Panc1 (cell line): ENCODE measurements around the gene GALNT18. TPM values are rescaled to one million over a fixed set of nuclear protein-coding genes. Genes with fewer than 3 reads are reported as not detected.
A peak's percentile ranks its signal among the peaks of the same experiment; 100 is the strongest.

Experiments
- ATAC-seq: fragments of 200-7000 bp; cut with Tn5 transposase; 2 replicates; pipeline ENCODE4 v1.9.1; 2020; ENCODE audit warnings: mild to moderate bottlenecking, moderate library complexity
- BruUV-seq: library from RNA; stranded (reverse); fragments of 400-500 nt; replicated peaks from 2 replicates; lab custom pipeline; 2021; lab: Mats Ljungman, UMichigan
- CTCF ChIA-PET: fragments of 300-600 bp; sonication (Branson Sonifier 250); formaldehyde crosslinking; loops from one replicate; lab custom pipeline; 2022; ENCODE audit warnings: antibody characterized with exemption; lab: Charles Lee
- POLR2A ChIA-PET: fragments of 300-600 bp; sonication (Branson Sonifier 250); formaldehyde crosslinking; loops from one replicate; lab custom pipeline; 2022; ENCODE audit warnings: antibody characterized with exemption; lab: Charles Lee
- DNase-seq: peaks from one replicate; pipeline ENCODE4 v3.0.0-alpha.2; 2010; ENCODE audit warnings: low read depth, low spot score
- H3K27ac ChIP-seq: 2 replicates; pipeline ENCODE4 v1.5.1; 2011; ENCODE audit warnings: mild to moderate bottlenecking, low read length, inconsistent platforms
- H3K27me3 ChIP-seq: fragments of 200-500 bp; sonication (Bioruptor generic); 2 replicates; pipeline ENCODE4 v1.6.0; 2014; ENCODE audit warnings: low read length, inconsistent platforms; ENCODE audit not compliant: control insufficient read depth, insufficient read depth
- H3K36me3 ChIP-seq: fragments of 200-500 bp; sonication (Bioruptor generic); 2 replicates; pipeline ENCODE4 v1.5.1; 2014; ENCODE audit warnings: inconsistent platforms, mild to moderate bottlenecking, low read length, moderate library complexity; ENCODE audit not compliant: control insufficient read depth, insufficient read depth
- H3K4me1 ChIP-seq: 2 replicates; pipeline ENCODE4 v1.5.1; 2011; ENCODE audit warnings: inconsistent platforms, mild to moderate bottlenecking, low read length, moderate library complexity; ENCODE audit not compliant: control insufficient read depth, insufficient read depth
- H3K4me3 ChIP-seq, 2 experiments: 2 replicates each; pipeline ENCODE4 v1.5.1; 2011 to 2012; ENCODE audit warnings: low read depth in 2 of 2, low read length in 2 of 2, mild to moderate bottlenecking in 2 of 2, inconsistent platforms in 1 of 2, moderate library complexity in 1 of 2
- H3K9me3 ChIP-seq: fragments of 200-500 bp; sonication (Bioruptor generic); 2 replicates; pipeline ENCODE4 v1.5.1; 2014; ENCODE audit warnings: low read depth, mild to moderate bottlenecking, inconsistent platforms, low read length, moderate library complexity; ENCODE audit not compliant: control insufficient read depth, insufficient read depth
- POLR2AphosphoS5 ChIP-seq: IDR thresholded peaks from 2 replicates; pipeline ENCODE4 v1.6.1; 2012; ENCODE audit warnings: mild to moderate bottlenecking, low read depth, low read length, moderate library complexity
- REST ChIP-seq, 2 experiments: IDR thresholded peaks; 2 replicates each; pipeline ENCODE4 v1.6.1; 2011 to 2012; ENCODE audit warnings: low read depth in 2 of 2, control low read depth in 1 of 2, low read length in 1 of 2, mild to moderate bottlenecking in 1 of 2, moderate library complexity in 1 of 2; ENCODE audit not compliant: insufficient read depth in 1 of 2
- SIN3A ChIP-seq: IDR thresholded peaks from 2 replicates; pipeline ENCODE4 v1.6.1; 2012; ENCODE audit warnings: low read depth, mild to moderate bottlenecking, low read length, moderate library complexity, borderline replicate concordance; ENCODE audit not compliant: insufficient read depth
- TCF7L2 ChIP-seq: IDR thresholded peaks from 2 replicates; pipeline ENCODE4 v1.6.1; 2011; ENCODE audit warnings: mild to moderate bottlenecking, low read depth, low read length, inconsistent platforms
- in situ Hi-C: cut with HindIII; loops from 2 replicates; pipeline ENCODE4 v1.10.0; 2016; ENCODE audit warnings: low sequenced_read_pairs, low pct_unique_long_range_greater_than_20kb
- intact Hi-C: fragments of 100-400 bp; cut with micrococcal nuclease; formaldehyde crosslinking; loops from one replicate; pipeline ENCODE4 v1.10.0; 2022; ENCODE audit not compliant: unreplicated experiment
- total RNA-seq: library from RNA; stranded (reverse); gene quantifications from one replicate; pipeline ENCODE4 v1.2.1, GENCODE V29; 2021; ENCODE audit not compliant: unreplicated experiment
- TF ChIP-seq, protein P1 (sequence below): fragments of 450-650 bp; IDR thresholded peaks from 2 replicates; pipeline ENCODE4 v1.5.1; 2017; ENCODE audit warnings: mild to moderate bottlenecking

GALNT18 gene
- total RNA-seq, 1 experiment from 2014 or later: 8.6 TPM

GRCh38 chr11:11540157-11540556, 81.6 kb downstream of the GALNT18 start:
- ATAC-seq (no peak), DNase-seq (no peak)
- Histone ChIP-seq H3K4me1 (no peaks in the 10 kb centered on the region), H3K9me3 (no peaks in the 10 kb centered on the region), H3K27me3 (no peaks in the 10 kb centered on the region; the same call in 1 of the 2 replicates), H3K36me3 (no peaks in the 10 kb centered on the region), H3K27ac (no peak overlapping the region), H3K4me3 (no peak overlapping the region)
- in situ Hi-C loops (no loop called here), intact Hi-C loops (no loop called here)
- ChIA-PET POLR2A (no interaction called here), CTCF (no interaction called here)
- BruUV-seq: no TSS peak
- no peak for TF ChIP-seq REST (IDR thresholded peaks at IDR 0.05; ENCODE audit: insufficient read depth in 1 of 2, low read depth in 2 of 2, low read length in 1 of 2)
- TF ChIP-seq TCF7L2: no peak
- TF ChIP-seq POLR2AphosphoS5: no peak
- TF ChIP-seq SIN3A: no peak

DNA sequence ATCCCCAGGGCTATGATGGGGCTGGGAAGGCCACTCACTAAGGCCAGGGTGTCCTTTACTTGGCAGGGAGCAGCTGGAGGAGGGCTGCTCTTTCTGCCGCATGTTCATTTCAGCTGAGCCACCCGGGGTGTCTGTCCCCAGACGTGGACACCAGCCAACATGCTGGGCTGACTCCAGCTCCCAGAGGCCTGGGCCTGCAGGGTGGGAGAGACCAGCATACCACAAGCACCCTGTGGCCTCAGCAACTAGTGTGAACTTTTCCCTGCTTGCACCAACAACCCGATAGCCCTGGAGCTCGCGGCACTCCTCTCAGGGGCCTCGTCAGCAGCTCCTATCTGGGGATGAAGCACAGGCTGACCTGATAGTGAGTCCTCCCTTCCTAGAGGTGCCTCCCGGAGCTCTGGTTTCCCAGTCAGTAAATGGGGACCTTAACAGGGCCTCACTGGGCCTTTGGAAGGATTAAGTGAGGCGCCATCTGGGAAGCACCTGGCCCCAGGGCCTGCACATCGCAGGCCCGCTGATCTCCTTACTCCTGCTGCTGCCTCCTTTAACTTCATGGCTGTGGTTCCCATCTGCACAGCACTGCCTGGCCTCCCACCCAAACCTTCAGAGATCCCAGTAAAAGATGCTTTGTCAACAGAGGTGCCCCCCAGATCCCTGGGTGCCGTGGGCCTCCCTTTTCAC, 83.4 kb downstream of the GALNT18 start:
- Histone ChIP-seq H3K9me3 (no peaks in the 10 kb centered on the region), H3K36me3 (no peaks in the 10 kb centered on the region), H3K27ac (no peak overlapping the region), H3K4me1 (no peaks in the 10 kb centered on the region), H3K4me3 (no peak overlapping the region), H3K27me3 (no peaks in the 10 kb centered on the region; the same call in 1 of the 2 replicates)
- ATAC-seq: peak; percentile 20; the same call in 1 of the 2 replicates
- POLR2A ChIA-PET: no interaction called here
- CTCF ChIA-PET: no interaction called here
- no TSS peak for BruUV-seq
- TF ChIP-seq POLR2AphosphoS5 (no peak), SIN3A (no peak), REST (IDR thresholded peaks at IDR 0.05; ENCODE audit: insufficient read depth in 1 of 2, low read depth in 2 of 2, low read length in 1 of 2) (no peak), TCF7L2 (no peak)
- TF ChIP-seq, protein P1, sequence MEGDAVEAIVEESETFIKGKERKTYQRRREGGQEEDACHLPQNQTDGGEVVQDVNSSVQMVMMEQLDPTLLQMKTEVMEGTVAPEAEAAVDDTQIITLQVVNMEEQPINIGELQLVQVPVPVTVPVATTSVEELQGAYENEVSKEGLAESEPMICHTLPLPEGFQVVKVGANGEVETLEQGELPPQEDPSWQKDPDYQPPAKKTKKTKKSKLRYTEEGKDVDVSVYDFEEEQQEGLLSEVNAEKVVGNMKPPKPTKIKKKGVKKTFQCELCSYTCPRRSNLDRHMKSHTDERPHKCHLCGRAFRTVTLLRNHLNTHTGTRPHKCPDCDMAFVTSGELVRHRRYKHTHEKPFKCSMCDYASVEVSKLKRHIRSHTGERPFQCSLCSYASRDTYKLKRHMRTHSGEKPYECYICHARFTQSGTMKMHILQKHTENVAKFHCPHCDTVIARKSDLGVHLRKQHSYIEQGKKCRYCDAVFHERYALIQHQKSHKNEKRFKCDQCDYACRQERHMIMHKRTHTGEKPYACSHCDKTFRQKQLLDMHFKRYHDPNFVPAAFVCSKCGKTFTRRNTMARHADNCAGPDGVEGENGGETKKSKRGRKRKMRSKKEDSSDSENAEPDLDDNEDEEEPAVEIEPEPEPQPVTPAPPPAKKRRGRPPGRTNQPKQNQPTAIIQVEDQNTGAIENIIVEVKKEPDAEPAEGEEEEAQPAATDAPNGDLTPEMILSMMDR: no peak
- intact Hi-C loops: no loop called here
- in situ Hi-C loops: no loop called here
- no peak for DNase-seq
